HFFc6 (cell line): ENCODE results near the gene CDC42EP4. TPM values are rescaled to one million over a fixed set of nuclear protein-coding genes. Genes with fewer than 3 reads are reported as not detected.

Experiments
- DNase-seq: peaks from one replicate; pipeline ENCODE4 v3.0.0-alpha.2; 2018
- H3K27ac Mint-ChIP-seq: 2 replicates; pipeline ENCODE4 v1.8.0; 2020; ENCODE audit warnings: mild to moderate bottlenecking, mixed read lengths
- H3K27me3 Mint-ChIP-seq: 2 replicates; pipeline ENCODE4 v1.8.0; 2021; ENCODE audit warnings: mild to moderate bottlenecking, moderate library complexity, mixed read lengths; ENCODE audit not compliant: insufficient read depth
- H3K36me3 Mint-ChIP-seq: 2 replicates; pipeline ENCODE4 v1.8.0; 2021; ENCODE audit warnings: low read depth, mixed read lengths
- H3K4me1 Mint-ChIP-seq: 2 replicates; pipeline ENCODE4 v1.8.0; 2020; ENCODE audit warnings: low read depth, mixed read lengths
- H3K4me3 Mint-ChIP-seq: 2 replicates; pipeline ENCODE4 v1.8.0; 2020; ENCODE audit warnings: mild to moderate bottlenecking, moderate library complexity, mixed read lengths
- H3K9me3 Mint-ChIP-seq: 2 replicates; pipeline ENCODE4 v1.8.0; 2020; ENCODE audit warnings: mild to moderate bottlenecking, mixed read lengths
- total RNA-seq, 6 experiments: library from RNA; stranded (reverse); fragmentation: NEBNext Ultra II Directional; extraction: Animal tissue kit (Norgen Biotek cat#: 25700); gene quantifications; 2 replicates in 1 of 6; 3 replicates in 5 of 6; pipeline ENCODE4 v1.2.3, GENCODE V29; 2021
- TF ChIP-seq, protein P1 (sequence below): fragments of 200-600 bp; sonication (generic); IDR thresholded peaks from 2 replicates; pipeline ENCODE4 v1.5.0; 2021; ENCODE audit warnings: antibody characterized with exemption, mild to moderate bottlenecking

CDC42EP4 gene
- total RNA-seq, 6 experiments from 2014 or later: 18.1 to 27.8 (median 25.9) TPM

DNA sequence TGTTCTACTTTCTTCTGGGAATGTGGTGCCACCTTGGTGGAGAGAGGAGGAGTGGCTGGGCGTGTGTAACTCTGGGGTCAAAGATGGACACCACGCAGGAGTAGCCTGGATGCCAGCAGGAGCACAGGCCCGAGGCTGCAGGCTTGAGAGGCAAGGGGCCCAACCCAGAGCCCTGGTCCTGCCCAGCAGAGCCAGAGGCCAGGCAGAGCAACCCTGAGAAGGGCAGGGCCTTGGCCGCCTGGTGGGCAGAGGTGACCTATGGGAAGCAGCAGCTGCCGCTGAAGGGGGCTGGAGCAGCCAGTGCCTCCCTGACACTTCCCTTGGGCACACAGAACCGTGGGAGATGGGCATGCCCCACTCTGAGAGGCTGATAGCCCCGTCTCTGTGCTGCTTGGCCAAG is 32.1 kb downstream of the CDC42EP4 start:
- Mint-ChIP-seq H3K27ac (no peak overlapping the region), H3K36me3 (no peaks in the 10 kb centered on the region; the same call in 1 of the 2 replicates), H3K27me3 (no peaks in the 10 kb centered on the region; the same call in 1 of the 2 replicates), H3K9me3 (no peaks in the 10 kb centered on the region), H3K4me1 (peaks cover 13% of the 10 kb centered on the region), H3K4me3 (no peak overlapping the region)
- TF ChIP-seq, protein P1, sequence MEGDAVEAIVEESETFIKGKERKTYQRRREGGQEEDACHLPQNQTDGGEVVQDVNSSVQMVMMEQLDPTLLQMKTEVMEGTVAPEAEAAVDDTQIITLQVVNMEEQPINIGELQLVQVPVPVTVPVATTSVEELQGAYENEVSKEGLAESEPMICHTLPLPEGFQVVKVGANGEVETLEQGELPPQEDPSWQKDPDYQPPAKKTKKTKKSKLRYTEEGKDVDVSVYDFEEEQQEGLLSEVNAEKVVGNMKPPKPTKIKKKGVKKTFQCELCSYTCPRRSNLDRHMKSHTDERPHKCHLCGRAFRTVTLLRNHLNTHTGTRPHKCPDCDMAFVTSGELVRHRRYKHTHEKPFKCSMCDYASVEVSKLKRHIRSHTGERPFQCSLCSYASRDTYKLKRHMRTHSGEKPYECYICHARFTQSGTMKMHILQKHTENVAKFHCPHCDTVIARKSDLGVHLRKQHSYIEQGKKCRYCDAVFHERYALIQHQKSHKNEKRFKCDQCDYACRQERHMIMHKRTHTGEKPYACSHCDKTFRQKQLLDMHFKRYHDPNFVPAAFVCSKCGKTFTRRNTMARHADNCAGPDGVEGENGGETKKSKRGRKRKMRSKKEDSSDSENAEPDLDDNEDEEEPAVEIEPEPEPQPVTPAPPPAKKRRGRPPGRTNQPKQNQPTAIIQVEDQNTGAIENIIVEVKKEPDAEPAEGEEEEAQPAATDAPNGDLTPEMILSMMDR: no peak
- DNase-seq: no peak

DNA sequence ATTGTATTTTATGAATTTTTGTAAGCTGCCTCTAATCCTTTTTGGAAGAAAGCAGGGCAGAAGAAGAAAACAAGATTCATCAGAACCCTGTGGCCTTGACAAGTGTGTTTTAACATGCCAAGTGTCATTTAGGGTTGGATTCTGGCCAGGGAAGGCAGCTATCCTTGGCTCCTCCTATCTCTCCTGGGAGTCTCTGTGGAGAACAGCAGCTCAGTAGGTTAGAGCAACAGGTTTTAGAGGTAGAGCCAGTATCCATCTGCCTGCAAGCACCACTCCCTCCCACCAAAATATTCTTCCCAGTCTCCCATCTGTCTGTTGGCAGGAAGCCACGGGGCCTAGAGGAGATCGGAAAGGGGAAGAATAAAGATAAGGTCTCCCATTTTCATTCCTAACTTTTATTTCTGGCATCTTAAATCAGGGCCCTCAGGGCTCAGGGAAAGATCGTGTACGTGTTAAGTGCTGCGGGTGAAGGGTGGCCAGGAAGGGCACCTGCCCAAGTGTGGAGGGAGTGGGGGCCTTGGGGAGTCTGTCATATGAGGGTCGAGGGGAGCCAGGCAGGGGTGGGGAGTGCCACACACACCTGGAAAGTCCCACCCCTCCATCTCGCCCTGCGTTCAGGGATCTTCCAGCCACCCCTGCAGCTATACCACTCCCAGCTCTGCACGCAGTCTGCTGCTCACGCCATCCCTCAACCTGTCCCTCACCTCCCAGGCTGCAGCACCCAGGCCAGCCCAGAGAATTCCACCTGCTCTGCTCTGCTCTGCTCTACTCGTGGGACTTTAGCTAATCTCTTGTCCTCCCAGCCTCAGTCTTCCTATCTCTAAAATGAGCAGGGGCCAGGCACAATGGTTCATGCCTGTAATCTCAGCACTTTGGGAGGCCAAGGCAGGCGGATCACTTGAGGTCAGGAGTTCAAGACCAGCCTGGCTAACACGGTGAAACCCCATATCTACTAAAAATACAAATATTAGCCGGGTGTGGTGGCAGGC is 33.0 kb downstream of the CDC42EP4 start:
- TF ChIP-seq, protein P1: no peak
- peaks cover 13% of the 10 kb centered on the region for H3K4me1 Mint-ChIP-seq
- DNase-seq: peak; percentile 8
- H3K4me3 Mint-ChIP-seq: no peak overlapping the region
- H3K27ac Mint-ChIP-seq: 0 out of 2 replicates have a peak overlapping the region, but pooled peaks have one; percentile 5
- no peaks in the 10 kb centered on the region; the same call in 1 of the 2 replicates for H3K36me3 Mint-ChIP-seq
- H3K9me3 Mint-ChIP-seq: no peaks in the 10 kb centered on the region
- no peaks in the 10 kb centered on the region; the same call in 1 of the 2 replicates for H3K27me3 Mint-ChIP-seq

DNA sequence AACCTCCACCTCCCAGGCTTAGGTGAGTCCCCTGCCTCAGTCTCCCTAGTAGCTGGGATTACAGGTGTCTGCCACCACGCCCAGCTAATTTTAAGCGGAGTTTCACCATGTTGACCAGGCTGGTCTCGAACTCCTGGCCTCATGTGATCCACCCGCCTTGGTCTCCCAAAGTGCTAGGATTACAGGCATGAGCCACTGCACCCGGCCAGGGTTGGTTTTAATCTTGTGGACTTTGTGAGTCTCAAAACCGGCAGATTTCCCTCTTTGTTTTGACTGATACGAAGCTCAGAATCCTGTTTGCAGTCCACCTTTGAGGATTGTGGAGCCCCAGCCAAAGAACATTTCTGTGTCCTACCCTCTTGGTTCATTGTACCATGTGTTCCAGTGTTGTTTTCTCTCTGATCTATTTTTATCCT is 33.7 kb downstream of the CDC42EP4 start:
- Mint-ChIP-seq H3K36me3 (no peaks in the 10 kb centered on the region; the same call in 1 of the 2 replicates), H3K27ac (0 out of 2 replicates have a peak overlapping the region, but pooled peaks have one; percentile 5), H3K4me3 (no peak overlapping the region), H3K27me3 (no peaks in the 10 kb centered on the region; the same call in 1 of the 2 replicates), H3K4me1 (peaks cover 13% of the 10 kb centered on the region), H3K9me3 (no peaks in the 10 kb centered on the region)
- TF ChIP-seq, protein P1: no peak
- DNase-seq: no peak

DNA sequence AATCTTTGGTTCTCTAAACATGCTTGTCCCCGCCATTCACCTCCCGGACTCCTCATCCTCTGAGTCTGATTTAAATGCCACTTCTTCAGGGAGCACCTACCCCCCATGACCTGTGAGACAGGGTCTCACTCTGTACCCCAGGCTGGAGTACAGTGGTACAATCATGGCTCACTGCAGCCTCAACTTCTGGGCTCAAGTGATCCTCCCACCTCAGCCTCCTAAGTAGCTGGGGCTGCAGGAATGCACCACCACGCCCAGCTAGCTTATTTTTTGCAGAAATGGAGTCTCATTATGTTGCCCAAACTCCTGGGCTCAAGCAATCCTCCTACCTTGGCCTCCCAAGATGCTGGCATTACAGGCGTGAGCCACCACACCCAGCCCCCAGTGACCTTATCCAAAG is 37.3 kb downstream of the CDC42EP4 start:
- DNase-seq: no peak
- TF ChIP-seq, protein P1: no peak
- no peak overlapping the region for H3K27ac Mint-ChIP-seq
- H3K9me3 Mint-ChIP-seq: no peaks in the 10 kb centered on the region
- H3K27me3 Mint-ChIP-seq: no peaks in the 10 kb centered on the region; the same call in 1 of the 2 replicates
- H3K4me1 Mint-ChIP-seq: peaks cover 13% of the 10 kb centered on the region
- H3K4me3 Mint-ChIP-seq: no peak overlapping the region
- no peaks in the 10 kb centered on the region for H3K36me3 Mint-ChIP-seq

DNA sequence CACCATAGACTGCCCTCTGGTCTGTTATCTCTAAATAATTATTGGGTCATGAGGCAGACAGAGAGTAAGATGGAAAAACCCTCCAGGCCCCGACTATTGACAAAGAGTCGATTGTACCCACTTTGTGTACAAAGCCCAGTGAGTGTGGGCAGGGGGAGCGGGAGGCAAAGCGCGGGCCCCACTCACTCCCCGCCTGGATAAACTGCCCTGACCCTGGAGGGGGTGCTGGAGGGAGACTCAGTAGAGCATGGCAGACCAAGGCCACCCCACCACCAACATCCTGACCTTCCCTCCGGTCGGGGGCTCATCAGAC is 38.9 kb downstream of the CDC42EP4 start:
- Mint-ChIP-seq H3K27ac (no peak overlapping the region), H3K4me1 (no peaks in the 10 kb centered on the region), H3K9me3 (no peaks in the 10 kb centered on the region), H3K4me3 (no peak overlapping the region), H3K36me3 (no peaks in the 10 kb centered on the region), H3K27me3 (no peaks in the 10 kb centered on the region)
- TF ChIP-seq, protein P1: no peak
- no peak for DNase-seq
